ENCODE data around the gene MSRB3.

DNA sequence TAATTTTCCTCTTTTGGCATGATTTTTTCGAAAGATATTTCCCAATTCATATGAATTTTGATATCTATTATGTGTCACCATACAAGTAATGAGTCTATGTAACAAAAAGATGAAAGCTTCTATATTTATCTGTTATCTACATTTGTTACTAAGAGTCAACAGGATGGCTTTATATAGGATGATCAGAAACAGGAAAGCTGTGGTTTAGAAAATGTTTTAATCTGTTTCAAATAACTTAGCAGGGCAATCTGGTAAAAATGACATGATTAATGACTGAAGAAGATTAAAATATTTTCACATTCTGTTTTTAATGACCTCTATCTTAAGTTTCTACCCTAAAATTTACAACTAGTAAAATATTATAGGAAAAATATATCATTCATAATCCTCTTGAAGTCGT is 105.8 kb downstream of the MSRB3 start:
- TF ChIP-seq, protein P1, sequence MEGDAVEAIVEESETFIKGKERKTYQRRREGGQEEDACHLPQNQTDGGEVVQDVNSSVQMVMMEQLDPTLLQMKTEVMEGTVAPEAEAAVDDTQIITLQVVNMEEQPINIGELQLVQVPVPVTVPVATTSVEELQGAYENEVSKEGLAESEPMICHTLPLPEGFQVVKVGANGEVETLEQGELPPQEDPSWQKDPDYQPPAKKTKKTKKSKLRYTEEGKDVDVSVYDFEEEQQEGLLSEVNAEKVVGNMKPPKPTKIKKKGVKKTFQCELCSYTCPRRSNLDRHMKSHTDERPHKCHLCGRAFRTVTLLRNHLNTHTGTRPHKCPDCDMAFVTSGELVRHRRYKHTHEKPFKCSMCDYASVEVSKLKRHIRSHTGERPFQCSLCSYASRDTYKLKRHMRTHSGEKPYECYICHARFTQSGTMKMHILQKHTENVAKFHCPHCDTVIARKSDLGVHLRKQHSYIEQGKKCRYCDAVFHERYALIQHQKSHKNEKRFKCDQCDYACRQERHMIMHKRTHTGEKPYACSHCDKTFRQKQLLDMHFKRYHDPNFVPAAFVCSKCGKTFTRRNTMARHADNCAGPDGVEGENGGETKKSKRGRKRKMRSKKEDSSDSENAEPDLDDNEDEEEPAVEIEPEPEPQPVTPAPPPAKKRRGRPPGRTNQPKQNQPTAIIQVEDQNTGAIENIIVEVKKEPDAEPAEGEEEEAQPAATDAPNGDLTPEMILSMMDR (IDR thresholded peaks at IDR 0.05) = no peak
- TF ChIP-seq POLR2A (IDR thresholded peaks at IDR 0.05) (no peak), EP300 (IDR thresholded peaks at IDR 0.05) (no peak)

Data from ovary (tissue), 3 donors.